Spleen (tissue), 7 donors: ENCODE results near the gene DSN1.

ENCODE experiments used
- CTCF ChIP-seq, 11 experiments: fragments of 200-600 bp in 7 of 11; fragments of 450-650 bp in 4 of 11; sonication (generic) in 4 of 11; IDR thresholded peaks in 8 of 11; conservative IDR thresholded peaks in 3 of 11; 1 replicate in 7 of 11; 2 replicates in 4 of 11; pipeline versions ENCODE4 v1.4.0 to v1.8.0; 2016 to 2021; ENCODE audit warnings: antibody characterized with exemption in 11 of 11, inconsistent platforms in 4 of 11, mild to moderate bottlenecking in 1 of 11
- POLR2A ChIP-seq, 3 donors: fragments of 450-650 bp; IDR thresholded peaks; one replicate each; pipeline ENCODE4 v1.5.1; 2017; ENCODE audit warnings: antibody characterized with exemption in 3 of 3, mild to moderate bottlenecking in 1 of 3
- donor health status: DM: no; HTN: no; CAD: no; lungs with moderate emphysema.
- donor health status: DM: no; HTN: no; CAD: no.
- donor health status: DM: no; HTN: no; CAD: no.

- TF ChIP-seq CTCF (IDR thresholded peaks at IDR 0.05 in 8 of 11, conservative IDR thresholded peaks at IDR 0.05 in 3 of 11) (no peak), POLR2A (IDR thresholded peaks at IDR 0.05) (no peak)
Observed at GRCh38 chr20:36820073-36820472, 46.5 kb upstream of the DSN1 start.
